Measurements from ENCODE around the gene NEK9. TPM values are rescaled to one million over a fixed set of nuclear protein-coding genes. Genes with fewer than 3 reads are reported as not detected.

The NEK9 gene
- total and polyA plus RNA-seq, 9 of the 15 experiments (the other 6 are each of a cell fraction or from before 2014, with no cell fraction given) = 2.8 to 39.6 (median 19.8) TPM

DNA sequence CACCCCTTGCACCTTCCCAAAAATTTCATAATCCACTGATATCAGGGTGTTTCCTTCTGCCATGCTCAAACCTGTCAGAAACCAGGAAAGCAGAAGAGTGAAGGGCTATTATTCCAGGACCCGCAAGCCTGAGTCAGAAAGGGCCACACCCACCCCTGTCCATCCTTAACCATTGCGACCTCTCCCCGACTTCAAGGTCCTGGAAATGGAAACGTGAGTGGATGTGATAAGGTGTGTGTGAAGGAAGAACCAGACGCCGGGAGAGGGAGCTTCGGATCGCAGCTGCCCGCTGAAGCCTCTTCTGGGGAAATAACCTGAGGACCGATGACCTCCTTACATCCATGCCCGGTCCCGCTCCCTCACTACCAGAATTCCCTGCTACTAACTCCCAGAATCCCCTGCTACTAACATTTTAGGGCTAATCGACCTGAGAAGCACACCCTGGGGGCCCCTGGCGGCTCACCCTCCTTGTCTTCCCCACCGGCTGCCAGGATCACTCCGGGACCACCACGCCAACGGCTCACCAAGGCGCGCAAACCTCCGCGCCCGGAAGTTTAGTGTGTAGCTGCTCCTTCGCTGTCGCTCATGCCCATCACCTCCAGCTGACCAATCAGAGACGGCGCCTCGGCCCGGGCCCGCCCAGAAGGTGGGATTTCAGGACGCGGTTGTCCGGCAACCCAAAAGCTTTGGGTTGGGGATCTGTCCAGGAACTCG, 63.2 kb downstream of the NEK9 start, which contains the start of gene ACYP1 (continued):
- TF ChIP-seq, protein P1, sequence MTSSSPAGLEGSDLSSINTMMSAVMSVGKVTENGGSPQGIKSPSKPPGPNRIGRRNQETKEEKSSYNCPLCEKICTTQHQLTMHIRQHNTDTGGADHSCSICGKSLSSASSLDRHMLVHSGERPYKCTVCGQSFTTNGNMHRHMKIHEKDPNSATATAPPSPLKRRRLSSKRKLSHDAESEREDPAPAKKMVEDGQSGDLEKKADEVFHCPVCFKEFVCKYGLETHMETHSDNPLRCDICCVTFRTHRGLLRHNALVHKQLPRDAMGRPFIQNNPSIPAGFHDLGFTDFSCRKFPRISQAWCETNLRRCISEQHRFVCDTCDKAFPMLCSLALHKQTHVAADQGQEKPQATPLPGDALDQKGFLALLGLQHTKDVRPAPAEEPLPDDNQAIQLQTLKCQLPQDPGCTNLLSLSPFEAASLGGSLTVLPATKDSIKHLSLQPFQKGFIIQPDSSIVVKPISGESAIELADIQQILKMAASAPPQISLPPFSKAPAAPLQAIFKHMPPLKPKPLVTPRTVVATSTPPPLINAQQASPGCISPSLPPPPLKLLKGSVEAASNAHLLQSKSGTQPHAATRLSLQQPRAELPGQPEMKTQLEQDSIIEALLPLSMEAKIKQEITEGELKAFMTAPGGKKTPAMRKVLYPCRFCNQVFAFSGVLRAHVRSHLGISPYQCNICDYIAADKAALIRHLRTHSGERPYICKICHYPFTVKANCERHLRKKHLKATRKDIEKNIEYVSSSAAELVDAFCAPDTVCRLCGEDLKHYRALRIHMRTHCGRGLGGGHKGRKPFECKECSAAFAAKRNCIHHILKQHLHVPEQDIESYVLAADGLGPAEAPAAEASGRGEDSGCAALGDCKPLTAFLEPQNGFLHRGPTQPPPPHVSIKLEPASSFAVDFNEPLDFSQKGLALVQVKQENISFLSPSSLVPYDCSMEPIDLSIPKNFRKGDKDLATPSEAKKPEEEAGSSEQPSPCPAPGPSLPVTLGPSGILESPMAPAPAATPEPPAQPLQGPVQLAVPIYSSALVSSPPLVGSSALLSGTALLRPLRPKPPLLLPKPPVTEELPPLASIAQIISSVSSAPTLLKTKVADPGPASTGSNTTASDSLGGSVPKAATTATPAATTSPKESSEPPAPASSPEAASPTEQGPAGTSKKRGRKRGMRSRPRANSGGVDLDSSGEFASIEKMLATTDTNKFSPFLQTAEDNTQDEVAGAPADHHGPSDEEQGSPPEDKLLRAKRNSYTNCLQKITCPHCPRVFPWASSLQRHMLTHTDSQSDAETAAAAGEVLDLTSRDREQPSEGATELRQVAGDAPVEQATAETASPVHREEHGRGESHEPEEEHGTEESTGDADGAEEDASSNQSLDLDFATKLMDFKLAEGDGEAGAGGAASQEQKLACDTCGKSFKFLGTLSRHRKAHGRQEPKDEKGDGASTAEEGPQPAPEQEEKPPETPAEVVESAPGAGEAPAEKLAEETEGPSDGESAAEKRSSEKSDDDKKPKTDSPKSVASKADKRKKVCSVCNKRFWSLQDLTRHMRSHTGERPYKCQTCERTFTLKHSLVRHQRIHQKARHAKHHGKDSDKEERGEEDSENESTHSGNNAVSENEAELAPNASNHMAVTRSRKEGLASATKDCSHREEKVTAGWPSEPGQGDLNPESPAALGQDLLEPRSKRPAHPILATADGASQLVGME (CRISPR knock-in tag; IDR thresholded peaks at IDR 0.05) = no peak
- TF ChIP-seq RBM17 (IDR thresholded peaks at IDR 0.05; ENCODE audit: borderline replicate concordance, low read depth, low read length) = no peak
- 0 out of 2 replicates have a peak, but pooled peaks have one; percentile 12 for TF ChIP-seq L3MBTL2 (IDR thresholded peaks at IDR 0.05)
- no peak for TF ChIP-seq ESRRB (CRISPR knock-in tag; IDR thresholded peaks at IDR 0.05; ENCODE audit: borderline replicate concordance)
- no peak for TF ChIP-seq KLF13 (tag; IDR thresholded peaks at IDR 0.05; ENCODE audit: borderline replicate concordance, low read depth)
- TF ChIP-seq, protein P2, sequence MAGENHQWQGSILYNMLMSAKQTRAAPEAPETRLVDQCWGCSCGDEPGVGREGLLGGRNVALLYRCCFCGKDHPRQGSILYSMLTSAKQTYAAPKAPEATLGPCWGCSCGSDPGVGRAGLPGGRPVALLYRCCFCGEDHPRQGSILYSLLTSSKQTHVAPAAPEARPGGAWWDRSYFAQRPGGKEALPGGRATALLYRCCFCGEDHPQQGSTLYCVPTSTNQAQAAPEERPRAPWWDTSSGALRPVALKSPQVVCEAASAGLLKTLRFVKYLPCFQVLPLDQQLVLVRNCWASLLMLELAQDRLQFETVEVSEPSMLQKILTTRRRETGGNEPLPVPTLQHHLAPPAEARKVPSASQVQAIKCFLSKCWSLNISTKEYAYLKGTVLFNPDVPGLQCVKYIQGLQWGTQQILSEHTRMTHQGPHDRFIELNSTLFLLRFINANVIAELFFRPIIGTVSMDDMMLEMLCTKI (IDR thresholded peaks at IDR 0.05; ENCODE audit: partially characterized antibody) = no peak
- no peak for TF ChIP-seq RNF2 (IDR thresholded peaks at IDR 0.05)
- TF ChIP-seq ZEB2 (IDR thresholded peaks at IDR 0.05) = peak; percentile 33; the same call in 1 of the 2 replicates
- TF ChIP-seq, protein P3, sequence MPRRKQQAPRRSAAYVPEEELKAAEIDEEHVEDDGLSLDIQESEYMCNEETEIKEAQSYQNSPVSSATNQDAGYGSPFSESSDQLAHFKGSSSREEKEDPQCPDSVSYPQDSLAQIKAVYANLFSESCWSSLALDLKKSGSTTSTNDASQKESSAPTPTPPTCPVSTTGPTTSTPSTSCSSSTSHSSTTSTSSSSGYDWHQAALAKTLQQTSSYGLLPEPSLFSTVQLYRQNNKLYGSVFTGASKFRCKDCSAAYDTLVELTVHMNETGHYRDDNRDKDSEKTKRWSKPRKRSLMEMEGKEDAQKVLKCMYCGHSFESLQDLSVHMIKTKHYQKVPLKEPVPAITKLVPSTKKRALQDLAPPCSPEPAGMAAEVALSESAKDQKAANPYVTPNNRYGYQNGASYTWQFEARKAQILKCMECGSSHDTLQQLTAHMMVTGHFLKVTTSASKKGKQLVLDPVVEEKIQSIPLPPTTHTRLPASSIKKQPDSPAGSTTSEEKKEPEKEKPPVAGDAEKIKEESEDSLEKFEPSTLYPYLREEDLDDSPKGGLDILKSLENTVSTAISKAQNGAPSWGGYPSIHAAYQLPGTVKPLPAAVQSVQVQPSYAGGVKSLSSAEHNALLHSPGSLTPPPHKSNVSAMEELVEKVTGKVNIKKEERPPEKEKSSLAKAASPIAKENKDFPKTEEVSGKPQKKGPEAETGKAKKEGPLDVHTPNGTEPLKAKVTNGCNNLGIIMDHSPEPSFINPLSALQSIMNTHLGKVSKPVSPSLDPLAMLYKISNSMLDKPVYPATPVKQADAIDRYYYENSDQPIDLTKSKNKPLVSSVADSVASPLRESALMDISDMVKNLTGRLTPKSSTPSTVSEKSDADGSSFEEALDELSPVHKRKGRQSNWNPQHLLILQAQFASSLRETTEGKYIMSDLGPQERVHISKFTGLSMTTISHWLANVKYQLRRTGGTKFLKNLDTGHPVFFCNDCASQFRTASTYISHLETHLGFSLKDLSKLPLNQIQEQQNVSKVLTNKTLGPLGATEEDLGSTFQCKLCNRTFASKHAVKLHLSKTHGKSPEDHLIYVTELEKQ (CRISPR knock-in tag; IDR thresholded peaks at IDR 0.05) = no peak
- TF ChIP-seq SNIP1 (IDR thresholded peaks at IDR 0.05; ENCODE audit: low read depth) = no peak
- TF ChIP-seq FIP1L1 (IDR thresholded peaks at IDR 0.05; ENCODE audit: low read depth, low read length, poor library complexity, severe bottlenecking) = no peak
- peak; percentile 88 for TF ChIP-seq FOS (IDR thresholded peaks at IDR 0.05; ENCODE audit: extremely low read depth, insufficient read length)
- no peak for TF ChIP-seq SMAD1 (IDR thresholded peaks at IDR 0.05; ENCODE audit: low read depth, low read length, partially characterized antibody)
- no peak for TF ChIP-seq NBN (IDR thresholded peaks at IDR 0.05; ENCODE audit: low read depth)
- peak; percentile 69; the same call in 1 of the 2 replicates for TF ChIP-seq PHF8 (IDR thresholded peaks at IDR 0.05; ENCODE audit: borderline replicate concordance, low read length)
- no peak for TF ChIP-seq MCM7 (IDR thresholded peaks at IDR 0.05)
- TF ChIP-seq ZNF431 (CRISPR knock-in tag; IDR thresholded peaks at IDR 0.05) = no peak
- no peak for TF ChIP-seq SAFB (IDR thresholded peaks at IDR 0.05; ENCODE audit: borderline replicate concordance, low read depth, low read length)
- TF ChIP-seq PRMT5 (CRISPR knock-in tag; IDR thresholded peaks at IDR 0.05) = no peak
